GM18502 (cell line): Measurements from ENCODE around the gene CD300E.
"Not testable (repeated sequence)": the region's sequence is repeated elsewhere in the genome, so short reads cannot be mapped to it uniquely, and the experiment has no call there.

Source experiments
- ATAC-seq: cut with Tn5 transposase; IDR thresholded peaks from one replicate; pipeline ENCODE4 v1.9.1; 2021; ENCODE audit warnings: mild to moderate bottlenecking; ENCODE audit not compliant: unreplicated experiment, poor library complexity

The CD300E gene

GRCh38 chr17:74636541-74637085, 13.1 kb upstream of the CD300E start:
- ATAC-seq, result not testable (repeated sequence)

- ATAC-seq, result no peak
These were observed 11.9 kb upstream of the CD300E start for GRCh38 chr17:74635418-74635817.

- ATAC-seq, result no peak
These were observed 9.8 kb upstream of the CD300E start for GRCh38 chr17:74633326-74633725.

GRCh38 chr17:74632617-74633016, 9.1 kb upstream of the CD300E start:
- ATAC-seq, result no peak

GRCh38 chr17:74631468-74632450, 8.2 kb upstream of the CD300E start:
- no peak for ATAC-seq

GRCh38 chr17:74630251-74630650, 6.7 kb upstream of the CD300E start:
- not testable (repeated sequence) for ATAC-seq

GRCh38 chr17:74625661-74626060, 2.1 kb upstream of the CD300E start:
- ATAC-seq, result no peak

- ATAC-seq, result no peak
These were observed 593 bp upstream of the CD300E start for GRCh38 chr17:74624131-74624530.

GRCh38 chr17:74619077-74619673, 4.4 kb downstream of the CD300E start:
- ATAC-seq, result no peak

GRCh38 chr17:74618451-74618850, 5.1 kb downstream of the CD300E start:
- no peak for ATAC-seq

GRCh38 chr17:74616696-74617095, 6.8 kb downstream of the CD300E start:
- no peak for ATAC-seq

GRCh38 chr17:74612046-74612445, 11.5 kb downstream of the CD300E start:
- no peak for ATAC-seq

- no peak for ATAC-seq
These were observed 13.4 kb downstream of the CD300E start for GRCh38 chr17:74610108-74610507.

- no peak for ATAC-seq
These were observed 15.0 kb downstream of the CD300E start for GRCh38 chr17:74608511-74608910.

GRCh38 chr17:74607221-74607620, 16.3 kb downstream of the CD300E start:
- ATAC-seq, result no peak

- no peak for ATAC-seq
These were observed 17.5 kb downstream of the CD300E start for GRCh38 chr17:74606050-74606449.

- ATAC-seq, result no peak
These were observed 18.2 kb downstream of the CD300E start for GRCh38 chr17:74605361-74605760.

GRCh38 chr17:74604761-74605160, 18.8 kb downstream of the CD300E start:
- ATAC-seq, result no peak

- no peak for ATAC-seq
These were observed 19.3 kb downstream of the CD300E start for GRCh38 chr17:74604200-74604599.

GRCh38 chr17:74603746-74604145, 19.8 kb downstream of the CD300E start:
- ATAC-seq, result no peak

- ATAC-seq, result no peak
These were observed 20.4 kb downstream of the CD300E start for GRCh38 chr17:74603037-74603635.
